ENCODE data around the gene MAP1LC3B. TPM values are rescaled to one million over a fixed set of nuclear protein-coding genes. Genes with fewer than 3 reads are reported as not detected.
"Not testable (repeated sequence)": the region's sequence is repeated elsewhere in the genome, so short reads cannot be mapped to it uniquely, and the experiment has no call there.

MAP1LC3B gene
- total RNA-seq, 1 donor from 2014 or later, result 141 TPM

GRCh38 chr16:87382023-87382785, 9.9 kb upstream of the MAP1LC3B start:
- Mint-ChIP-seq H3K4me1 (ENCODE audit: unreplicated experiment) (peaks cover 39% of the 10 kb centered on the region), H3K4me3 (ENCODE audit: unreplicated experiment) (peak overlapping the region; percentile 85), H3K36me3 (ENCODE audit: unreplicated experiment) (peaks cover 3% of the 10 kb centered on the region), H3K27me3 (ENCODE audit: unreplicated experiment) (no peaks in the 10 kb centered on the region), H3K27ac (ENCODE audit: unreplicated experiment) (peak overlapping the region; percentile 82), H3K9me3 (ENCODE audit: unreplicated experiment) (no peaks in the 10 kb centered on the region)
- no peak for DNase-seq (ENCODE audit: extremely low spot score, unreplicated experiment)
- TF ChIP-seq, protein P1, sequence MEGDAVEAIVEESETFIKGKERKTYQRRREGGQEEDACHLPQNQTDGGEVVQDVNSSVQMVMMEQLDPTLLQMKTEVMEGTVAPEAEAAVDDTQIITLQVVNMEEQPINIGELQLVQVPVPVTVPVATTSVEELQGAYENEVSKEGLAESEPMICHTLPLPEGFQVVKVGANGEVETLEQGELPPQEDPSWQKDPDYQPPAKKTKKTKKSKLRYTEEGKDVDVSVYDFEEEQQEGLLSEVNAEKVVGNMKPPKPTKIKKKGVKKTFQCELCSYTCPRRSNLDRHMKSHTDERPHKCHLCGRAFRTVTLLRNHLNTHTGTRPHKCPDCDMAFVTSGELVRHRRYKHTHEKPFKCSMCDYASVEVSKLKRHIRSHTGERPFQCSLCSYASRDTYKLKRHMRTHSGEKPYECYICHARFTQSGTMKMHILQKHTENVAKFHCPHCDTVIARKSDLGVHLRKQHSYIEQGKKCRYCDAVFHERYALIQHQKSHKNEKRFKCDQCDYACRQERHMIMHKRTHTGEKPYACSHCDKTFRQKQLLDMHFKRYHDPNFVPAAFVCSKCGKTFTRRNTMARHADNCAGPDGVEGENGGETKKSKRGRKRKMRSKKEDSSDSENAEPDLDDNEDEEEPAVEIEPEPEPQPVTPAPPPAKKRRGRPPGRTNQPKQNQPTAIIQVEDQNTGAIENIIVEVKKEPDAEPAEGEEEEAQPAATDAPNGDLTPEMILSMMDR (IDR thresholded peaks at IDR 0.05), result no peak

DNA sequence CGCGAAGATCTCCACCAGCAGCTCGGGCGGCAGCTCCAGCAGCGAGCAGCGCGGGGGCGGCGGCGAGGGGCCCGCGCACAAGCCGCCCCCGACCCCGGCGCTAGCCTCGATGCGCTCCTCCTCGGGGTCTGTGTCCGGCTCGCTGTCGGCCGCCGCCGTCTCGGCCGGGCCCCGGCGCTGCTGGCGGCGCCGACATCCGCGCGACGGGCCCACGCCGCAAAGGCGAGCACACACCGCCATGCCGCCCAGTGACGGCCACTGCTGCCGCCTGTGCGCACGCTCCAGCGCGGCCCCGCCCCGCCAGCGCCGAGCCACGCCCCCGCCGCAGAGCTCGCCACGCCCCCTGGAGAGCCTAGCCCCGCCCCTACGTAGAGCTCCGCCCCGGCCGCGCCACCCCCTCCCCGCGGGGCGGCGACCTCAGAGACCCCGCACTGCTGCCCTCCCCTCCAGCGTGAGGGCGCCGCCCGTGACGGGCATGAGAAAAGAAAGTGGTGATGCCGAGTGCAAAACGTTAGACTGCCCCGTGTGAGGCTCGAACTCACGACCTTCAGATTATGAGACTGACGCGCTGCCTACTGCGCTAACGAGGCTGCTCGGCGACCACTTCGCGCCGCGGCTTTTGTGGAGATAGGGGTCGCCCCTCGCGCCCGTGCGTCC, 8.5 kb upstream of the MAP1LC3B start, which contains the start of gene FBXO31:
TSS of gene FBXO31 (minus strand) at position 272 of the 657 bp plus-strand sequence. CDS start at position 240, 32 bp downstream.
- peak within 1 kb of the TSS; percentile 92 for H3K27ac Mint-ChIP-seq (ENCODE audit: unreplicated experiment)
- TF ChIP-seq, protein P1 (IDR thresholded peaks at IDR 0.05), result no peak
- no peaks in the 10 kb centered on the region for H3K27me3 Mint-ChIP-seq (ENCODE audit: unreplicated experiment)
- H3K4me1 Mint-ChIP-seq (ENCODE audit: unreplicated experiment), result peaks cover 53% of the 10 kb centered on the region
- H3K4me3 Mint-ChIP-seq (ENCODE audit: unreplicated experiment), result peak within 1 kb of the TSS; percentile 85
- DNase-seq (ENCODE audit: extremely low spot score, unreplicated experiment), result peak; percentile 98
- H3K36me3 Mint-ChIP-seq (ENCODE audit: unreplicated experiment), result no peaks in the 10 kb centered on the region
- no peaks in the 10 kb centered on the region for H3K9me3 Mint-ChIP-seq (ENCODE audit: unreplicated experiment)

- peak; percentile 87 for DNase-seq (ENCODE audit: extremely low spot score, unreplicated experiment)
- TF ChIP-seq, protein P1 (IDR thresholded peaks at IDR 0.05), result no peak
- H3K4me3 Mint-ChIP-seq (ENCODE audit: unreplicated experiment), result peak overlapping the region; percentile 81
- H3K36me3 Mint-ChIP-seq (ENCODE audit: unreplicated experiment), result no peaks in the 10 kb centered on the region
- H3K4me1 Mint-ChIP-seq (ENCODE audit: unreplicated experiment), result peaks cover 52% of the 10 kb centered on the region
- no peaks in the 10 kb centered on the region for H3K27me3 Mint-ChIP-seq (ENCODE audit: unreplicated experiment)
- no peaks in the 10 kb centered on the region for H3K9me3 Mint-ChIP-seq (ENCODE audit: unreplicated experiment)
- H3K27ac Mint-ChIP-seq (ENCODE audit: unreplicated experiment), result peak overlapping the region; percentile 92
Measured at GRCh38 chr16:87384162-87384874, 7.8 kb upstream of the MAP1LC3B start.

DNA sequence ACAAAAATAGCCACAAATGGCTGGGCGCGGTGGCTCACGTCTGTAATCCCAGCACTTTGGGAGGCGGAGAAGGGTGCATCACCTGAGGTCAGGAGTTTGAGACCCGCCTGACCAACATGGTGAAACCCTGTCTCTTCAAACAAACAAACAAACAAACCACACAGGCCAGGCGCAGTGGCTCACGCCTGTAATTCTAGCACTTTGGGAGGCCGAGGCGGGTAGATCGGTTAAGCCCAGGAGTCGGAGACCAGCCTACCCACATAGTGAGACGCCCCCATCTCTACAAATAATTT, 7.3 kb upstream of the MAP1LC3B start:
- not testable (repeated sequence) for H3K9me3 Mint-ChIP-seq (ENCODE audit: unreplicated experiment); H3K36me3 Mint-ChIP-seq (ENCODE audit: unreplicated experiment); DNase-seq (ENCODE audit: extremely low spot score, unreplicated experiment); H3K27me3 Mint-ChIP-seq (ENCODE audit: unreplicated experiment)
- peak overlapping the region; percentile 92 for H3K27ac Mint-ChIP-seq (ENCODE audit: unreplicated experiment)
- H3K4me1 Mint-ChIP-seq (ENCODE audit: unreplicated experiment), result peaks cover 55% of the 10 kb centered on the region
- H3K4me3 Mint-ChIP-seq (ENCODE audit: unreplicated experiment), result peak overlapping the region; percentile 81

DNA sequence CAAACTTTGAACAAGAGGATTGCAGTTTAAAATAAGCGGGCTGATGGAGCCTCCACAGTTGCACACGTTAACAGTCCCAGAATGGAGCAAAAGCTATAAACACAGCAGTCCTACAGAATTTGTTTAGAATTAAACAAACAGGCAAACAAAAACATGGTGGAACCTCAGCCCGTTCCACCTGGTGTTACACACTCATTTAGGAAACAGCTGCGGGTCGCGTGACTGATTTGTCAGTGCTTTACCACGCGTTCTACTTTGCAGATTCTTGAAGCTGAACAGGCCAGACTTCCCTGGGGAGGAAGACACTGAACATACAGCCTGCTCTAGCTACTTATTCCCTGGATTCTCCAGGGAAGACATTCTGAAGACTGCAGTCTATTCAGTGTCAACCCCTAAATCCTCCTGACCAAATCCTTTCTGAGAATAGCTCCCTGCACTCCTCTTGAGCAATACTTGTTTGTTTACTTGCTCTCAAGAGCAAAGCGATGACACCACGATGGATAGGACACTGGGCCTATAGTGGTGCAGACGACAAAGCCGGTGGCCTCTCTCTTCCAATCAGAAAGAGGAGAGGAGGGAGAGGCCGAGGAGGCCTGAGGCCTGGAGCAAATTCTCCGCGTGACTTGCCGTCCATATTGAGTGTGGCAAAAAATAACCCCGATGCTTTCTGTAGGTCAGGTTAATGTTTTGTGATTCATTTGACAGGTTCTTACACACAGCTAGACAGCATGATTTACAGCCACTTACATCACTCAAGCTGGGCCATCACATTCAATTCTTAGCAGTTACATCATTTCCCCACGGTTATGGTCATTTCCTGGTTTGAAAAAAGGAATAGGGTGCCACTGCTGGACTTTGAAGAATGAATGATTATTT, 4.0 kb upstream of the MAP1LC3B start:
- TF ChIP-seq, protein P1 (IDR thresholded peaks at IDR 0.05), result no peak
- H3K36me3 Mint-ChIP-seq (ENCODE audit: unreplicated experiment), result no peaks in the 10 kb centered on the region
- H3K9me3 Mint-ChIP-seq (ENCODE audit: unreplicated experiment), result no peaks in the 10 kb centered on the region
- H3K4me3 Mint-ChIP-seq (ENCODE audit: unreplicated experiment), result peak overlapping the region; percentile 56
- H3K4me1 Mint-ChIP-seq (ENCODE audit: unreplicated experiment), result peaks cover 34% of the 10 kb centered on the region
- H3K27me3 Mint-ChIP-seq (ENCODE audit: unreplicated experiment), result no peaks in the 10 kb centered on the region
- peak; percentile 94 for DNase-seq (ENCODE audit: extremely low spot score, unreplicated experiment)
- peak overlapping the region; percentile 96 for H3K27ac Mint-ChIP-seq (ENCODE audit: unreplicated experiment)
